ENCODE data around the gene CACNB2. TPM values are rescaled to one million over a fixed set of nuclear protein-coding genes. Genes with fewer than 3 reads are reported as not detected.

CACNB2 gene
- total RNA-seq (2021; fragmentation: NEBNext Ultra II Directional; extraction: Animal tissue kit (Norgen Biotek cat#: 25700)), result not detected
- long read RNA-seq, partial matches to known transcripts, result 0 of 2 reads
- long read RNA-seq, other reads (novel, unspliced or antisense), result 2 of 2 reads

- TF ChIP-seq CTCF (IDR thresholded peaks at IDR 0.05), result no peak
- DNase-seq, result no peak
- H3K9me3 Mint-ChIP-seq, result no peaks in the 10 kb centered on the region
- H3K4me3 Mint-ChIP-seq, result no peak within 1 kb of the TSS
- no peaks in the 10 kb centered on the region for H3K4me1 Mint-ChIP-seq (ENCODE audit: low read depth)
- H3K36me3 Mint-ChIP-seq (ENCODE audit: low read depth), result no peaks in the 10 kb centered on the region
- peaks cover 19% of the 10 kb centered on the region for H3K27me3 Mint-ChIP-seq (ENCODE audit: insufficient read depth)
- H3K27ac Mint-ChIP-seq, result no peak within 1 kb of the TSS
Measured at GRCh38 chr10:18140149-18140956, at the start of gene CACNB2. CACNB2 (plus strand) TSS chr10:18140424.

GRCh38 chr10:18094332-18094731 lies 45.9 kb upstream of the CACNB2 start:
- Mint-ChIP-seq H3K4me1 (ENCODE audit: low read depth) (no peaks in the 10 kb centered on the region), H3K4me3 (no peak overlapping the region), H3K27ac (no peak overlapping the region), H3K9me3 (no peaks in the 10 kb centered on the region), H3K27me3 (ENCODE audit: insufficient read depth) (peaks cover 5% of the 10 kb centered on the region), H3K36me3 (ENCODE audit: low read depth) (no peaks in the 10 kb centered on the region)
- no peak for TF ChIP-seq CTCF (IDR thresholded peaks at IDR 0.05)
- no peak for DNase-seq

GRCh38 chr10:18094793-18095192 lies 45.4 kb upstream of the CACNB2 start:
- TF ChIP-seq CTCF (IDR thresholded peaks at IDR 0.05), result no peak
- Mint-ChIP-seq H3K27me3 (ENCODE audit: insufficient read depth) (peaks cover 5% of the 10 kb centered on the region), H3K36me3 (ENCODE audit: low read depth) (no peaks in the 10 kb centered on the region), H3K27ac (no peak overlapping the region), H3K4me3 (no peak overlapping the region), H3K4me1 (ENCODE audit: low read depth) (no peaks in the 10 kb centered on the region), H3K9me3 (no peaks in the 10 kb centered on the region)
- no peak for DNase-seq

GRCh38 chr10:18097524-18097923 lies 42.7 kb upstream of the CACNB2 start:
- TF ChIP-seq CTCF (IDR thresholded peaks at IDR 0.05), result no peak
- Mint-ChIP-seq H3K4me1 (ENCODE audit: low read depth) (no peaks in the 10 kb centered on the region), H3K9me3 (no peaks in the 10 kb centered on the region), H3K27me3 (ENCODE audit: insufficient read depth) (peaks cover 5% of the 10 kb centered on the region), H3K4me3 (no peak overlapping the region), H3K36me3 (ENCODE audit: low read depth) (no peaks in the 10 kb centered on the region), H3K27ac (no peak overlapping the region)
- no peak for DNase-seq

- no peaks in the 10 kb centered on the region for H3K9me3 Mint-ChIP-seq
- no peak overlapping the region for H3K27ac Mint-ChIP-seq
- H3K27me3 Mint-ChIP-seq (ENCODE audit: insufficient read depth), result peaks cover 5% of the 10 kb centered on the region
- no peak for TF ChIP-seq CTCF (IDR thresholded peaks at IDR 0.05)
- DNase-seq, result no peak
- no peaks in the 10 kb centered on the region for H3K4me1 Mint-ChIP-seq (ENCODE audit: low read depth)
- H3K36me3 Mint-ChIP-seq (ENCODE audit: low read depth), result no peaks in the 10 kb centered on the region
- no peak overlapping the region for H3K4me3 Mint-ChIP-seq
Measured at GRCh38 chr10:18098201-18098600, 42.0 kb upstream of the CACNB2 start.

All from HFFc6 (cell line).